IMR-90 (cell line): Measurements from ENCODE around the gene ALDH1B1. TPM values are rescaled to one million over a fixed set of nuclear protein-coding genes. Genes with fewer than 3 reads are reported as not detected.

Source experiments
- ATAC-seq: fragments of 200-7000 bp; cut with Tn5 transposase; 2 replicates; pipeline ENCODE4 v1.9.1; 2020; ENCODE audit warnings: low read depth, mild to moderate bottlenecking, moderate library complexity
- BruUV-seq: library from RNA; stranded (reverse); fragments of 400-500 nt; replicated peaks from 2 replicates; lab custom pipeline; 2021; lab: Mats Ljungman, UMichigan
- CTCF ChIA-PET: fragments of 300-600 bp; formaldehyde crosslinking; extraction: SDS; loops from one replicate; lab custom pipeline; 2021; ENCODE audit warnings: antibody characterized with exemption; lab: Yijun Ruan, JAX
- POLR2A ChIA-PET: fragments of 300-600 bp; sonication (Branson Sonifier 250); formaldehyde crosslinking; loops from one replicate; lab custom pipeline; 2022; ENCODE audit warnings: antibody characterized with exemption; ENCODE audit not compliant: unreplicated experiment; lab: Charles Lee
- DNase-seq: peaks from one replicate; pipeline ENCODE4 v3.0.0; 2013
- H2AFZ ChIP-seq: replicated peaks from 2 replicates; pipeline ENCODE3; 2013; ENCODE audit warnings: low read length, mild to moderate bottlenecking; ENCODE audit not compliant: poor library complexity
- H2AK5ac ChIP-seq: 2 replicates; pipeline ENCODE4 v1.6.1; 2013; ENCODE audit warnings: low read depth, low read length, inconsistent platforms
- H2AK9ac ChIP-seq: replicated peaks from 2 replicates; pipeline ENCODE3; 2013; ENCODE audit warnings: mild to moderate bottlenecking, low read depth, low read length, moderate library complexity; ENCODE audit not compliant: poor library complexity
- H2BK120ac ChIP-seq: 2 replicates; pipeline ENCODE4 v1.6.1; 2013; ENCODE audit warnings: low read depth, low read length, inconsistent platforms
- H2BK15ac ChIP-seq: 3 replicates; pipeline ENCODE4 v1.6.1; 2013; ENCODE audit warnings: low read depth, low read length, inconsistent platforms
- H2BK20ac ChIP-seq: 2 replicates; pipeline ENCODE4 v1.6.1; 2013; ENCODE audit warnings: low read depth, mild to moderate bottlenecking, inconsistent platforms, low read length, moderate library complexity
- H2BK5ac ChIP-seq: 2 replicates; pipeline ENCODE4 v1.6.1; 2013; ENCODE audit warnings: mild to moderate bottlenecking, low read depth, low read length, inconsistent platforms; ENCODE audit not compliant: poor library complexity, severe bottlenecking
- H3K14ac ChIP-seq: replicated peaks from 2 replicates; pipeline ENCODE4 v1.6.1; 2013; ENCODE audit warnings: low read depth, low read length, inconsistent platforms
- H3K18ac ChIP-seq: 2 replicates; pipeline ENCODE4 v1.6.1; 2013; ENCODE audit warnings: low read depth, low read length, control low read depth
- H3K23ac ChIP-seq: 2 replicates; pipeline ENCODE4 v1.6.1; 2013; ENCODE audit warnings: low read depth, low read length, inconsistent platforms
- H3K27ac ChIP-seq: 2 replicates; pipeline ENCODE4 v1.5.1; 2013; ENCODE audit warnings: mild to moderate bottlenecking, control low read depth, low read length; ENCODE audit not compliant: insufficient read depth
- H3K27me3 ChIP-seq: 2 replicates; pipeline ENCODE4 v1.6.1; 2013; ENCODE audit warnings: low read length; ENCODE audit not compliant: control insufficient read depth, insufficient read depth
- H3K36me3 ChIP-seq: 2 replicates; pipeline ENCODE4 v1.6.1; 2013; ENCODE audit warnings: low read length, mixed read lengths; ENCODE audit not compliant: control insufficient read depth, insufficient read depth
- H3K4ac ChIP-seq: 2 replicates; pipeline ENCODE4 v1.6.1; 2013; ENCODE audit warnings: low read depth, low read length, inconsistent platforms
- H3K4me1 ChIP-seq: 2 replicates; pipeline ENCODE4 v1.6.1; 2013; ENCODE audit warnings: low read length, mixed read lengths; ENCODE audit not compliant: control insufficient read depth, insufficient read depth
- H3K4me2 ChIP-seq: 2 replicates; pipeline ENCODE4 v1.6.1; 2013; ENCODE audit warnings: low read depth, mild to moderate bottlenecking, control low read depth, low read length, moderate library complexity
- H3K4me3 ChIP-seq: 2 replicates; pipeline ENCODE4 v1.5.1; 2013; ENCODE audit warnings: low read depth, mild to moderate bottlenecking, control low read depth, low read length, moderate library complexity; ENCODE audit not compliant: insufficient read depth
- H3K56ac ChIP-seq: 2 replicates; pipeline ENCODE4 v1.6.1; 2013; ENCODE audit warnings: low read length, inconsistent platforms; ENCODE audit not compliant: insufficient read depth; ENCODE audit errors: extremely low read depth
- H3K79me1 ChIP-seq, 2 experiments: 2 replicates each; pipeline ENCODE4 v1.6.1; 2013; ENCODE audit warnings: low read length in 2 of 2, inconsistent platforms in 1 of 2, low read depth in 1 of 2
- H3K9ac ChIP-seq: 2 replicates; pipeline ENCODE4 v1.6.1; 2013; ENCODE audit warnings: low read depth, low read length, control low read depth
- H3K9me1 ChIP-seq: 2 replicates; pipeline ENCODE4 v1.6.1; 2013; ENCODE audit warnings: low read length, inconsistent platforms; ENCODE audit not compliant: insufficient read depth
- H3K9me3 ChIP-seq: 2 replicates; pipeline ENCODE4 v1.6.1; 2013; ENCODE audit warnings: low read length; ENCODE audit not compliant: control insufficient read depth, insufficient read depth
- H4K20me1 ChIP-seq: 2 replicates; pipeline ENCODE4 v1.6.1; 2013; ENCODE audit warnings: low read length, inconsistent platforms; ENCODE audit not compliant: insufficient read depth
- H4K5ac ChIP-seq: 2 replicates; pipeline ENCODE4 v1.6.1; 2013; ENCODE audit warnings: mild to moderate bottlenecking, low read depth, low read length, control low read depth
- H4K8ac ChIP-seq, 2 experiments: 2 replicates each; pipeline ENCODE4 v1.6.1; 2013; ENCODE audit warnings: low read depth in 2 of 2, low read length in 2 of 2, control low read depth in 1 of 2, inconsistent platforms in 1 of 2
- H4K91ac ChIP-seq: 2 replicates; pipeline ENCODE4 v1.6.1; 2013; ENCODE audit warnings: low read depth, low read length, inconsistent platforms; ENCODE audit not compliant: insufficient read depth
- CEBPB ChIP-seq: IDR thresholded peaks from 2 replicates; pipeline ENCODE4 v1.6.1; 2012; ENCODE audit warnings: low read depth, low read length, improper control_type of control experiment
- CHD1 ChIP-seq: IDR thresholded peaks from 2 replicates; pipeline ENCODE4 v1.6.1; 2012; ENCODE audit warnings: low read depth, low read length, improper control_type of control experiment
- FOS ChIP-seq: fragments of 150-350 bp; IDR thresholded peaks from 2 replicates; pipeline ENCODE4 v1.6.1; 2016; ENCODE audit warnings: low read depth, low read length
- MAFK ChIP-seq: IDR thresholded peaks from 2 replicates; pipeline ENCODE4 v1.6.1; 2012; ENCODE audit warnings: low read depth, low read length, improper control_type of control experiment
- MAZ ChIP-seq: IDR thresholded peaks from 2 replicates; pipeline ENCODE4 v1.6.1; 2012; ENCODE audit warnings: low read depth, mild to moderate bottlenecking, low read length, improper control_type of control experiment, moderate library complexity, borderline replicate concordance
- MXI1 ChIP-seq: IDR thresholded peaks from 2 replicates; pipeline ENCODE4 v1.6.1; 2012; ENCODE audit warnings: low read depth, mild to moderate bottlenecking, low read length, moderate library complexity, borderline replicate concordance
- POLR2A ChIP-seq: IDR thresholded peaks from 2 replicates; pipeline ENCODE4 v1.6.1; 2012; ENCODE audit warnings: mild to moderate bottlenecking, low read depth, low read length
- RAD21 ChIP-seq: IDR thresholded peaks from 2 replicates; pipeline ENCODE4 v1.6.1; 2012; ENCODE audit warnings: low read length, improper control_type of control experiment
- RFX5 ChIP-seq: IDR thresholded peaks from 2 replicates; pipeline ENCODE4 v1.8.0; 2012; ENCODE audit warnings: low read depth, mild to moderate bottlenecking, low read length, moderate library complexity
- SMC3 ChIP-seq: fragments of 150-350 bp; IDR thresholded peaks from 2 replicates; pipeline ENCODE4 v1.6.1; 2016; ENCODE audit warnings: low read depth, mild to moderate bottlenecking, antibody characterized with exemption, low read length, moderate library complexity
- WGBS, 2 experiments: methylation state at CpG; one replicate each; pipeline versions ENCODE4 v1.1.5 to v1.1.7; 2013; ENCODE audit warnings: missing lambda C conversion rate in 2 of 2; ENCODE audit not compliant: insufficient read length in 1 of 2; ENCODE audit errors: extremely low coverage in 2 of 2; 5-methylcytosine and 5-hydroxymethylcytosine counted together
- dilution Hi-C: fragments of 300-500 bp; cut with HindIII; formaldehyde crosslinking; loops from one replicate; pipeline ENCODE4 v1.14.3; 2018; ENCODE audit warnings: low sequenced_read_pairs; ENCODE audit not compliant: unreplicated experiment
- in situ Hi-C: fragments of 300-500 bp; cut with MboI; formaldehyde crosslinking; loops from 3 replicates; pipeline ENCODE4 v1.14.3; 2019; ENCODE audit warnings: low sequenced_read_pairs, inconsistent platforms, mixed read lengths
- intact Hi-C: fragments of 100-400 bp; cut with micrococcal nuclease; formaldehyde crosslinking; loops from 2 replicates; pipeline ENCODE4 v1.10.0; 2022
- polyA plus RNA-seq, 3 experiments: library from polyadenylated mRNA; depleted of rRNA; stranded (reverse); fragments of >200 nt; gene quantifications; 2 replicates each; pipeline ENCODE4 v1.2.3, GENCODE V29; 2012; ENCODE audit warnings: low replicate concordance in 1 of 3
- total RNA-seq: library from RNA; depleted of rRNA; stranded (reverse); fragments of >200 nt; gene quantifications from 2 replicates; pipeline ENCODE4 v1.2.3, GENCODE V29; 2012
- TF ChIP-seq, protein P1 (sequence below): fragments of 150-350 bp; IDR thresholded peaks from 2 replicates; pipeline ENCODE4 v1.6.1; 2016; ENCODE audit warnings: low read depth, mild to moderate bottlenecking, low read length, moderate library complexity, borderline replicate concordance
- TF ChIP-seq, protein P2 (sequence below): fragments of 150-350 bp; IDR thresholded peaks from 2 replicates; pipeline ENCODE4 v1.6.1; 2017; ENCODE audit warnings: mild to moderate bottlenecking, antibody characterized with exemption, low read length, low read depth
- TF ChIP-seq, protein P3 (sequence below): conservative IDR thresholded peaks from 2 replicates; pipeline ENCODE4 v1.5.1; 2012; ENCODE audit warnings: mild to moderate bottlenecking, low read depth, low read length, improper control_type of control experiment

ALDH1B1 gene
- total and polyA plus RNA-seq, 2 of the 4 experiments (the other 2 are of a cell fraction) = 29.6 to 37.6 TPM

DNA sequence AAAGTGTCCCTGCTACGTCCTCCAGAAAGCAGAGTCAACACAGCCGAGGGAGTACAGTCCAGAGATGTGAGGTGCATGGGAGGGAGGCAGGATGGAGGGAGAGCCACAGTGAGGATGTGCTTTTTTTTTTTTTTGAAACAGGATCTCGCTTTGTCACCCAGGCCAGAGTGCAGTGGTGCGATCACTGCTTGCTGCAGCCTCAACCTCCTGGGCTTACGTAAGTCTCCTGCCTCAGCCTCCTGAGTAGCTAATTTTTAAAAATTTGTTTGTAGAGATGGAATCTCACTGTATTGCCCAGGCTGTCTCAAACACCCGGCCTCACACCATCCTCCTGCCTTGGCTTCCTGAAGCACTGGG lies 33.2 kb upstream of the ALDH1B1 start:
- DNase-seq (no peak), ATAC-seq (no peak)
- Histone ChIP-seq H4K5ac (no peak overlapping the region), H4K91ac (no peak overlapping the region), H2BK15ac (no peak overlapping the region), H3K14ac (no peak overlapping the region), H3K27me3 (peaks cover 6% of the 10 kb centered on the region; the same call in 1 of the 2 replicates), H2AFZ (no peak overlapping the region), H3K9me3 (no peaks in the 10 kb centered on the region), H3K23ac (no peak overlapping the region), H3K9ac (no peak overlapping the region), H4K8ac (no peak overlapping the region), H3K4me2 (no peak overlapping the region), H3K4me1 (peaks cover 3% of the 10 kb centered on the region), H3K18ac (no peak overlapping the region), H3K79me1 (no peaks in the 10 kb centered on the region), H3K36me3 (no peaks in the 10 kb centered on the region), H4K20me1 (no peaks in the 10 kb centered on the region), H2AK9ac (no peak overlapping the region), H2BK20ac (no peak overlapping the region), H3K4me3 (no peak overlapping the region), H2BK5ac (no peak overlapping the region), H3K56ac (no peak overlapping the region), H2BK120ac (no peak overlapping the region), H3K27ac (no peak overlapping the region), H2AK5ac (no peak overlapping the region), H3K4ac (no peak overlapping the region), H3K9me1 (no peaks in the 10 kb centered on the region)
- dilution Hi-C loops = no loop called here
- POLR2A ChIA-PET = no interaction called here
- in situ Hi-C loops = loop anchor here (25.0 kb wide), 1 partner anchor 872 kb away; the partner anchor contains the start of gene POLR1E
- CTCF ChIA-PET = no interaction called here
- TF ChIP-seq SMC3 (no peak), POLR2A (no peak), CHD1 (no peak), FOS (no peak), CEBPB (no peak), RAD21 (no peak), MAZ (no peak), MAFK (no peak), RFX5 (no peak), MXI1 (no peak)
- TF ChIP-seq, protein P1, sequence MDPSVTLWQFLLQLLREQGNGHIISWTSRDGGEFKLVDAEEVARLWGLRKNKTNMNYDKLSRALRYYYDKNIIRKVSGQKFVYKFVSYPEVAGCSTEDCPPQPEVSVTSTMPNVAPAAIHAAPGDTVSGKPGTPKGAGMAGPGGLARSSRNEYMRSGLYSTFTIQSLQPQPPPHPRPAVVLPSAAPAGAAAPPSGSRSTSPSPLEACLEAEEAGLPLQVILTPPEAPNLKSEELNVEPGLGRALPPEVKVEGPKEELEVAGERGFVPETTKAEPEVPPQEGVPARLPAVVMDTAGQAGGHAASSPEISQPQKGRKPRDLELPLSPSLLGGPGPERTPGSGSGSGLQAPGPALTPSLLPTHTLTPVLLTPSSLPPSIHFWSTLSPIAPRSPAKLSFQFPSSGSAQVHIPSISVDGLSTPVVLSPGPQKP = no peak
- TF ChIP-seq, protein P2, sequence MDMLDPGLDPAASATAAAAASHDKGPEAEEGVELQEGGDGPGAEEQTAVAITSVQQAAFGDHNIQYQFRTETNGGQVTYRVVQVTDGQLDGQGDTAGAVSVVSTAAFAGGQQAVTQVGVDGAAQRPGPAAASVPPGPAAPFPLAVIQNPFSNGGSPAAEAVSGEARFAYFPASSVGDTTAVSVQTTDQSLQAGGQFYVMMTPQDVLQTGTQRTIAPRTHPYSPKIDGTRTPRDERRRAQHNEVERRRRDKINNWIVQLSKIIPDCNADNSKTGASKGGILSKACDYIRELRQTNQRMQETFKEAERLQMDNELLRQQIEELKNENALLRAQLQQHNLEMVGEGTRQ = no peak
- TF ChIP-seq, protein P3, sequence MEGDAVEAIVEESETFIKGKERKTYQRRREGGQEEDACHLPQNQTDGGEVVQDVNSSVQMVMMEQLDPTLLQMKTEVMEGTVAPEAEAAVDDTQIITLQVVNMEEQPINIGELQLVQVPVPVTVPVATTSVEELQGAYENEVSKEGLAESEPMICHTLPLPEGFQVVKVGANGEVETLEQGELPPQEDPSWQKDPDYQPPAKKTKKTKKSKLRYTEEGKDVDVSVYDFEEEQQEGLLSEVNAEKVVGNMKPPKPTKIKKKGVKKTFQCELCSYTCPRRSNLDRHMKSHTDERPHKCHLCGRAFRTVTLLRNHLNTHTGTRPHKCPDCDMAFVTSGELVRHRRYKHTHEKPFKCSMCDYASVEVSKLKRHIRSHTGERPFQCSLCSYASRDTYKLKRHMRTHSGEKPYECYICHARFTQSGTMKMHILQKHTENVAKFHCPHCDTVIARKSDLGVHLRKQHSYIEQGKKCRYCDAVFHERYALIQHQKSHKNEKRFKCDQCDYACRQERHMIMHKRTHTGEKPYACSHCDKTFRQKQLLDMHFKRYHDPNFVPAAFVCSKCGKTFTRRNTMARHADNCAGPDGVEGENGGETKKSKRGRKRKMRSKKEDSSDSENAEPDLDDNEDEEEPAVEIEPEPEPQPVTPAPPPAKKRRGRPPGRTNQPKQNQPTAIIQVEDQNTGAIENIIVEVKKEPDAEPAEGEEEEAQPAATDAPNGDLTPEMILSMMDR = no peak
- intact Hi-C loops = no loop called here
- WGBS, 2 experiments = 90% methylated on average over 2 of the region's 6 CpGs; no CpG with 5 or more reads in 1 of the 2 experiments
- BruUV-seq = no TSS peak
